SK-N-SH treated with all-trans-retinoic acid at 6 μM for 48 hours (cell line): ENCODE data around the gene SOD3.

Source experiments
- GLIS3 ChIP-seq: fragments of 250-450 bp; sonication (Bioruptor Pico); IDR thresholded peaks from 2 replicates; pipeline ENCODE4 v1.5.0; 2020; ENCODE audit warnings: mild to moderate bottlenecking, moderate library complexity
- PPARA ChIP-seq: fragments of 250-450 bp; sonication (Bioruptor Pico); IDR thresholded peaks from 2 replicates; pipeline ENCODE4 v1.5.0; 2020; ENCODE audit warnings: mild to moderate bottlenecking, borderline replicate concordance
- ZNF565 ChIP-seq: fragments of 450-650 bp; formaldehyde crosslinking; conservative IDR thresholded peaks from 2 replicates; pipeline ENCODE4 v1.5.0; 2020; ENCODE audit warnings: low read depth, mild to moderate bottlenecking, moderate library complexity
- ZNF8 ChIP-seq: fragments of 450-650 bp; formaldehyde crosslinking; IDR thresholded peaks from 2 replicates; pipeline ENCODE4 v1.5.0; 2020; ENCODE audit warnings: mild to moderate bottlenecking, moderate library complexity
- TF ChIP-seq, protein P1 (sequence below): fragments of 250-450 bp; sonication (Bioruptor Pico); IDR thresholded peaks from 2 replicates; pipeline ENCODE4 v1.5.0; 2020; ENCODE audit warnings: mild to moderate bottlenecking, moderate library complexity
- TF ChIP-seq, protein P2 (sequence below): fragments of 250-450 bp; sonication (Bioruptor Pico); IDR thresholded peaks from 2 replicates; pipeline ENCODE4 v1.5.1; 2020; ENCODE audit warnings: low read depth, mild to moderate bottlenecking, moderate library complexity

GRCh38 chr4:24820541-24820940 is 25.2 kb downstream of the SOD3 start:
- TF ChIP-seq ZNF8 (CRISPR knock-in tag): no peak
- no peak for TF ChIP-seq PPARA (CRISPR knock-in tag)
- TF ChIP-seq, protein P1, sequence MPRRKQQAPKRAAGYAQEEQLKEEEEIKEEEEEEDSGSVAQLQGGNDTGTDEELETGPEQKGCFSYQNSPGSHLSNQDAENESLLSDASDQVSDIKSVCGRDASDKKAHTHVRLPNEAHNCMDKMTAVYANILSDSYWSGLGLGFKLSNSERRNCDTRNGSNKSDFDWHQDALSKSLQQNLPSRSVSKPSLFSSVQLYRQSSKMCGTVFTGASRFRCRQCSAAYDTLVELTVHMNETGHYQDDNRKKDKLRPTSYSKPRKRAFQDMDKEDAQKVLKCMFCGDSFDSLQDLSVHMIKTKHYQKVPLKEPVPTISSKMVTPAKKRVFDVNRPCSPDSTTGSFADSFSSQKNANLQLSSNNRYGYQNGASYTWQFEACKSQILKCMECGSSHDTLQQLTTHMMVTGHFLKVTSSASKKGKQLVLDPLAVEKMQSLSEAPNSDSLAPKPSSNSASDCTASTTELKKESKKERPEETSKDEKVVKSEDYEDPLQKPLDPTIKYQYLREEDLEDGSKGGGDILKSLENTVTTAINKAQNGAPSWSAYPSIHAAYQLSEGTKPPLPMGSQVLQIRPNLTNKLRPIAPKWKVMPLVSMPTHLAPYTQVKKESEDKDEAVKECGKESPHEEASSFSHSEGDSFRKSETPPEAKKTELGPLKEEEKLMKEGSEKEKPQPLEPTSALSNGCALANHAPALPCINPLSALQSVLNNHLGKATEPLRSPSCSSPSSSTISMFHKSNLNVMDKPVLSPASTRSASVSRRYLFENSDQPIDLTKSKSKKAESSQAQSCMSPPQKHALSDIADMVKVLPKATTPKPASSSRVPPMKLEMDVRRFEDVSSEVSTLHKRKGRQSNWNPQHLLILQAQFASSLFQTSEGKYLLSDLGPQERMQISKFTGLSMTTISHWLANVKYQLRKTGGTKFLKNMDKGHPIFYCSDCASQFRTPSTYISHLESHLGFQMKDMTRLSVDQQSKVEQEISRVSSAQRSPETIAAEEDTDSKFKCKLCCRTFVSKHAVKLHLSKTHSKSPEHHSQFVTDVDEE (CRISPR knock-in tag): no peak
- TF ChIP-seq ZNF565 (CRISPR knock-in tag): no peak
- TF ChIP-seq, protein P2, sequence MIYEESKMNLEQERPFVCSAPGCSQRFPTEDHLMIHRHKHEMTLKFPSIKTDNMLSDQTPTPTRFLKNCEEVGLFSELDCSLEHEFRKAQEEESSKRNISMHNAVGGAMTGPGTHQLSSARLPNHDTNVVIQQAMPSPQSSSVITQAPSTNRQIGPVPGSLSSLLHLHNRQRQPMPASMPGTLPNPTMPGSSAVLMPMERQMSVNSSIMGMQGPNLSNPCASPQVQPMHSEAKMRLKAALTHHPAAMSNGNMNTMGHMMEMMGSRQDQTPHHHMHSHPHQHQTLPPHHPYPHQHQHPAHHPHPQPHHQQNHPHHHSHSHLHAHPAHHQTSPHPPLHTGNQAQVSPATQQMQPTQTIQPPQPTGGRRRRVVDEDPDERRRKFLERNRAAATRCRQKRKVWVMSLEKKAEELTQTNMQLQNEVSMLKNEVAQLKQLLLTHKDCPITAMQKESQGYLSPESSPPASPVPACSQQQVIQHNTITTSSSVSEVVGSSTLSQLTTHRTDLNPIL (CRISPR knock-in tag): no peak
- no peak for TF ChIP-seq GLIS3 (CRISPR knock-in tag)
